HepG2 (cell line): ENCODE results near the gene GATAD2B. TPM values are rescaled to one million over a fixed set of nuclear protein-coding genes. Genes with fewer than 3 reads are reported as not detected.

Source experiments
- ATAC-seq: fragments of 200-7000 bp; cut with Tn5 transposase; 3 replicates; pipeline ENCODE4 v1.9.1; 2020; ENCODE audit warnings: mild to moderate bottlenecking, moderate library complexity
- BruUV-seq: library from RNA; stranded (reverse); fragments of 400-500 nt; replicated peaks from 2 replicates; lab custom pipeline; 2021; lab: Mats Ljungman, UMichigan
- CTCF ChIA-PET: fragments of 300-600 bp; formaldehyde crosslinking; extraction: SDS; loops from one replicate; lab custom pipeline; 2021; ENCODE audit warnings: low total read pairs, inconsistent platforms, low intra/inter-chr PET ratio; lab: Yijun Ruan, JAX
- POLR2A ChIA-PET: fragments of 350-600 bp; sonication (Branson Sonifier 250); formaldehyde crosslinking; loops from one replicate; lab custom pipeline; 2020; ENCODE audit warnings: antibody characterized with exemption, inconsistent platforms; lab: Yijun Ruan, JAX
- DNase-seq: peaks from one replicate; pipeline ENCODE4 v3.0.0-alpha.2; 2015; ENCODE audit warnings: low spot score
- FAIRE-seq: peaks from 3 replicates; lab custom pipeline; 2011; peaks lifted over from hg19 to GRCh38; lab: Jason Lieb, UNC
- H2AFZ ChIP-seq: one replicate; pipeline ENCODE4 v1.6.1; 2011; ENCODE audit warnings: low read length, inconsistent platforms
- H3K27ac ChIP-seq: fragments of 300-600 bp; 3 replicates; pipeline ENCODE4 v1.8.0; 2011; ENCODE audit warnings: mixed run types, mild to moderate bottlenecking, mixed read lengths, low read length, inconsistent platforms; ENCODE audit not compliant: insufficient read depth; ENCODE audit errors: extremely low read length
- H3K27me3 ChIP-seq, 2 experiments: fragments of 200-600 bp in 1 of 2; 2 replicates in 1 of 2; 3 replicates in 1 of 2; pipeline versions ENCODE4 v1.6.0 to v1.8.0; 2011; ENCODE audit warnings: low read length in 2 of 2, mild to moderate bottlenecking in 2 of 2, moderate library complexity in 2 of 2, inconsistent platforms in 1 of 2; ENCODE audit not compliant: insufficient read depth in 2 of 2, control insufficient read depth in 1 of 2
- H3K36me3 ChIP-seq, 2 experiments: fragments of 200-600 bp in 1 of 2; replicated peaks in 1 of 2; 2 replicates in 1 of 2; 3 replicates in 1 of 2; pipeline versions ENCODE4 v1.5.1 to v1.8.0; 2011; ENCODE audit warnings: low read length in 2 of 2, inconsistent platforms in 1 of 2; ENCODE audit not compliant: insufficient read depth in 2 of 2, control insufficient read depth in 1 of 2
- H3K4me1 ChIP-seq: 2 replicates; pipeline ENCODE4 v1.5.1; 2012; ENCODE audit warnings: low read length, inconsistent platforms; ENCODE audit not compliant: insufficient read depth
- H3K4me2 ChIP-seq: 2 replicates; pipeline ENCODE4 v1.6.0; 2011; ENCODE audit warnings: low read depth, low read length, inconsistent platforms
- H3K4me3 ChIP-seq, 3 experiments: fragments of 200-600 bp in 1 of 3; sonication (generic), shearing (Covaris generic) in 1 of 3; replicated peaks in 1 of 3; 2 replicates each; pipeline ENCODE4 v1.5.1; 2011 to 2016; ENCODE audit warnings: low read length in 3 of 3, inconsistent platforms in 2 of 3, low read depth in 2 of 3, mild to moderate bottlenecking in 2 of 3, control low read depth in 1 of 3, mixed read lengths in 1 of 3; ENCODE audit not compliant: insufficient read depth in 1 of 3
- H3K79me2 ChIP-seq: one replicate; pipeline ENCODE4 v1.6.1; 2011; ENCODE audit warnings: low read length, inconsistent platforms; ENCODE audit not compliant: insufficient read depth
- H3K9ac ChIP-seq: 2 replicates; pipeline ENCODE4 v1.6.0; 2011; ENCODE audit warnings: mild to moderate bottlenecking, low read depth, low read length, inconsistent platforms; ENCODE audit not compliant: insufficient read depth
- H3K9me3 ChIP-seq: 2 replicates; pipeline ENCODE4 v1.5.1; 2012; ENCODE audit warnings: mild to moderate bottlenecking, low read length
- H4K20me1 ChIP-seq: 2 replicates; pipeline ENCODE4 v1.6.0; 2011; ENCODE audit warnings: inconsistent platforms, mild to moderate bottlenecking, low read length, moderate library complexity; ENCODE audit not compliant: insufficient read depth
- ARNT2 ChIP-seq: sonication (generic); formaldehyde crosslinking; IDR thresholded peaks from 2 replicates; pipeline ENCODE4 v1.8.0; 2022; ENCODE audit warnings: mild to moderate bottlenecking, low read depth, missing genetic modification reagents, moderate library complexity
- DPF2 ChIP-seq: sonication (generic); formaldehyde crosslinking; IDR thresholded peaks from 2 replicates; pipeline ENCODE4 v1.4.0; 2020; ENCODE audit warnings: mild to moderate bottlenecking, low read depth, missing genetic modification reagents, borderline replicate concordance
- FOSL2 ChIP-seq: sonication (generic); formaldehyde crosslinking; IDR thresholded peaks from 2 replicates; pipeline ENCODE4 v1.4.0; 2020; ENCODE audit warnings: missing genetic modification reagents
- FOXK1 ChIP-seq: sonication (generic); formaldehyde crosslinking; IDR thresholded peaks from 2 replicates; pipeline ENCODE4 v1.4.0; 2020; ENCODE audit warnings: low read depth, missing genetic modification reagents, borderline replicate concordance
- KDM3A ChIP-seq: IDR thresholded peaks from 2 replicates; pipeline ENCODE4 v1.6.1; 2018; ENCODE audit warnings: low read depth, missing compliant biosample characterization
- KMT2A ChIP-seq: sonication (generic); formaldehyde crosslinking; IDR thresholded peaks from 2 replicates; pipeline ENCODE4 v1.4.0; 2020; ENCODE audit warnings: missing genetic modification reagents
- SIX1 ChIP-seq: sonication (generic); formaldehyde crosslinking; IDR thresholded peaks from 2 replicates; pipeline ENCODE4 v1.4.0; 2020; ENCODE audit warnings: missing genetic modification reagents, borderline replicate concordance
- STAG1 ChIP-seq: sonication (generic); formaldehyde crosslinking; IDR thresholded peaks from 2 replicates; pipeline ENCODE4 v1.4.0; 2020; ENCODE audit warnings: missing genetic modification reagents
- TFAP4 ChIP-seq: sonication (generic); IDR thresholded peaks from 2 replicates; pipeline ENCODE4 v1.6.1; 2016; ENCODE audit warnings: low read depth, borderline replicate concordance
- ZBTB14 ChIP-seq: sonication (generic); formaldehyde crosslinking; IDR thresholded peaks from 2 replicates; pipeline ENCODE4 v1.4.0; 2020; ENCODE audit warnings: missing genetic modification reagents
- ZNF138 ChIP-seq: sonication (generic); formaldehyde crosslinking; IDR thresholded peaks from 2 replicates; pipeline ENCODE4 v1.5.0; 2020; ENCODE audit warnings: mild to moderate bottlenecking, low read depth, missing genetic modification reagents
- ZNF224 ChIP-seq: sonication (generic); formaldehyde crosslinking; IDR thresholded peaks from 2 replicates; pipeline ENCODE4 v1.5.0; 2020; ENCODE audit warnings: mild to moderate bottlenecking, missing genetic modification reagents
- ZNF232 ChIP-seq: sonication (generic); formaldehyde crosslinking; IDR thresholded peaks from 2 replicates; pipeline ENCODE4 v1.4.0; 2020; ENCODE audit warnings: missing genetic modification reagents, borderline replicate concordance
- ZNF383 ChIP-seq: sonication (generic); formaldehyde crosslinking; IDR thresholded peaks from 2 replicates; pipeline ENCODE4 v1.4.0; 2020; ENCODE audit warnings: missing genetic modification reagents, mild to moderate bottlenecking, borderline replicate concordance
- ZNF546 ChIP-seq: sonication (generic); formaldehyde crosslinking; conservative IDR thresholded peaks from 2 replicates; pipeline ENCODE4 v1.8.1; 2023; ENCODE audit warnings: mild to moderate bottlenecking, missing genetic modification reagents
- ZNF691 ChIP-seq: sonication (generic); formaldehyde crosslinking; IDR thresholded peaks from 2 replicates; pipeline ENCODE4 v1.4.0; 2020; ENCODE audit warnings: missing genetic modification reagents, low read depth, mild to moderate bottlenecking, borderline replicate concordance
- ZNF761 ChIP-seq: sonication (generic); formaldehyde crosslinking; conservative IDR thresholded peaks from 2 replicates; pipeline ENCODE4 v1.4.0; 2020; ENCODE audit warnings: mild to moderate bottlenecking, missing genetic modification reagents
- ZNF782 ChIP-seq: sonication (generic); formaldehyde crosslinking; IDR thresholded peaks from 2 replicates; pipeline ENCODE4 v1.4.0; 2020; ENCODE audit warnings: missing genetic modification reagents, mild to moderate bottlenecking, borderline replicate concordance
- WGBS: methylation state at CpG from one replicate; pipeline ENCODE4 v1.1.6; 2017; ENCODE audit warnings: low lambda C conversion rate; 5-methylcytosine and 5-hydroxymethylcytosine counted together
- in situ Hi-C: cut with HindIII; loops from 2 replicates; pipeline ENCODE4 v1.10.0; 2017; ENCODE audit warnings: low pct_unique_long_range_greater_than_20kb; ENCODE audit not compliant: extremely low pct_ligation_motif_present
- intact Hi-C: fragments of 100-400 bp; cut with micrococcal nuclease; formaldehyde crosslinking; loops from one replicate; pipeline ENCODE4 v1.10.0; 2022; ENCODE audit not compliant: unreplicated experiment
- polyA plus RNA-seq, 8 experiments: library from polyadenylated mRNA; depleted of rRNA in 3 of 8; stranded (reverse) in 7 of 8; unstranded in 1 of 8; fragments of >200 nt; fragmentation: Illumina TruSeq in 4 of 8; extraction: Trizol in 4 of 8; gene quantifications; 2 replicates each; pipeline versions ENCODE4 v1.2.1 to v1.2.3, GENCODE V29; 2011 to 2016; ENCODE audit warnings: low read depth in 4 of 8, missing spikeins in 1 of 8, mixed read lengths in 1 of 8; ENCODE audit not compliant: insufficient read depth in 1 of 8
- total RNA-seq, 5 experiments: library from RNA; depleted of rRNA; stranded (reverse); fragments of >200 nt; fragmentation: Illumina TruSeq; extraction: Trizol; gene quantifications; 2 replicates each; pipeline ENCODE4 v1.2.3, GENCODE V29; 2016; ENCODE audit warnings: low read depth in 1 of 5

The GATAD2B gene
- total and polyA plus RNA-seq, 2 of the 13 experiments (the other 11 are each of a cell fraction or from before 2014, with no cell fraction given): 3.2 to 5.2 TPM

- no peak for TF ChIP-seq ZNF546 (CRISPR knock-in tag)
- TF ChIP-seq SIX1 (CRISPR knock-in tag): no peak
- no peak for TF ChIP-seq STAG1 (CRISPR knock-in tag)
- 0 out of 2 replicates have a peak, but pooled peaks have one; percentile 57 for TF ChIP-seq ZNF138
- TF ChIP-seq ZBTB14 (CRISPR knock-in tag): no peak
- 0 out of 2 replicates have a peak, but pooled peaks have one; percentile 31 for TF ChIP-seq ZNF761 (CRISPR knock-in tag)
- peak; percentile 30; the same call in 1 of the 2 replicates for TF ChIP-seq ZNF782
Measured at GRCh38 chr1:153963030-153963849, 40.5 kb upstream of the GATAD2B start, which contains the start of gene SLC39A1 (continued).

GRCh38 chr1:153962088-153963029, 39.6 kb upstream of the GATAD2B start:
- POLR2A ChIA-PET: interaction anchor here (1.0 to 10.0 kb wide), 8 partner anchors 9 to 257 kb away, joined by 4 to 209 read pairs (median 22); partner anchors contain the start of genes DENND4B, GATAD2B, JTB and RAB13
- H4K20me1 ChIP-seq: no peaks in the 10 kb centered on the region
- H3K27ac ChIP-seq: peak overlapping the region; percentile 79
- 52% methylated on average over 14 of the region's 16 CpGs for WGBS
- no peaks in the 10 kb centered on the region for H3K9me3 ChIP-seq
- H3K4me3 ChIP-seq: peak overlapping the region; percentile 85 to 92 (median 90)
- H3K9ac ChIP-seq: peak overlapping the region; percentile 89
- peaks cover 48% of the 10 kb centered on the region for H3K4me1 ChIP-seq
- DNase-seq (peak; percentile 26), FAIRE-seq (no peak), ATAC-seq (peak; percentile 0; the same call in 1 of the 3 replicates)
- intact Hi-C loops (no loop called here), in situ Hi-C loops (no loop called here)
- CTCF ChIA-PET: no interaction called here
- H3K36me3 ChIP-seq: peaks cover 0 to 13% of the 10 kb centered on the region in 2 experiments; a peak in 1 of 5 replicates
- H3K4me2 ChIP-seq: peak overlapping the region; percentile 98
- peaks cover 0 to 6% of the 10 kb centered on the region in 2 experiments; a peak in 1 of 5 replicates for H3K27me3 ChIP-seq
- H3K79me2 ChIP-seq: peaks cover 35% of the 10 kb centered on the region
- no TSS peak for BruUV-seq
- H2AFZ ChIP-seq: no peak overlapping the region
- no peak for TF ChIP-seq TFAP4
- TF ChIP-seq FOSL2: peak; percentile 83
- TF ChIP-seq ZNF691 (CRISPR knock-in tag): 0 out of 2 replicates have a peak, but pooled peaks have one; percentile 34
- no peak for TF ChIP-seq ARNT2 (CRISPR knock-in tag)
- TF ChIP-seq KMT2A: no peak
- TF ChIP-seq ZNF383 (CRISPR knock-in tag): no peak
- 0 out of 2 replicates have a peak, but pooled peaks have one; percentile 31 for TF ChIP-seq ZNF224
- TF ChIP-seq DPF2: no peak
- TF ChIP-seq ZNF232 (CRISPR knock-in tag): no peak
- no peak for TF ChIP-seq FOXK1 (CRISPR knock-in tag)
- TF ChIP-seq KDM3A (CRISPR knock-in tag): no peak
